HPDE6-E6E7 (cell line): ENCODE data around the gene TYK2.
"Not testable (repeated sequence)": the region's sequence is repeated elsewhere in the genome, so short reads cannot be mapped to it uniquely, and the experiment has no call there.

Experiments used
- DNase-seq: peaks from one replicate; pipeline ENCODE4 v3.0.0; 2011; ENCODE audit warnings: missing footprints; ENCODE audit errors: extremely low spot score

TYK2 gene

GRCh38 chr19:10408511-10409283, 28.3 kb upstream of the TYK2 start:
- no peak for DNase-seq

- no peak for DNase-seq
Observed at GRCh38 chr19:10407096-10407495, 26.7 kb upstream of the TYK2 start.

GRCh38 chr19:10406191-10406590, 25.8 kb upstream of the TYK2 start:
- DNase-seq, result no peak

- no peak for DNase-seq
Observed at GRCh38 chr19:10404888-10405820, 24.8 kb upstream of the TYK2 start.

GRCh38 chr19:10403137-10404021, 23.0 kb upstream of the TYK2 start, which contains the start of gene CDC37:
CDC37 (minus strand) TSS chr19:10403542; CDS start chr19:10403479, 63 bp downstream.
- DNase-seq, result peak; percentile 99

- DNase-seq, result no peak
Observed at GRCh38 chr19:10402441-10403038, 22.2 kb upstream of the TYK2 start.

GRCh38 chr19:10399878-10400277, 19.5 kb upstream of the TYK2 start:
- DNase-seq, result no peak

- not testable (repeated sequence) for DNase-seq
Observed at GRCh38 chr19:10399340-10399739, 19.0 kb upstream of the TYK2 start.

- DNase-seq, result no peak
Observed at GRCh38 chr19:10398819-10399218, 18.4 kb upstream of the TYK2 start.

- no peak for DNase-seq
Observed at GRCh38 chr19:10395917-10396316, 15.5 kb upstream of the TYK2 start.

- no peak for DNase-seq
Observed at GRCh38 chr19:10395436-10395835, 15.1 kb upstream of the TYK2 start.

GRCh38 chr19:10395003-10395402, 14.6 kb upstream of the TYK2 start:
- no peak for DNase-seq

GRCh38 chr19:10393137-10393536, 12.8 kb upstream of the TYK2 start:
- no peak for DNase-seq

GRCh38 chr19:10392120-10392519, 11.7 kb upstream of the TYK2 start:
- no peak for DNase-seq

- DNase-seq, result peak; percentile 77
Observed at GRCh38 chr19:10390652-10391286, 10.4 kb upstream of the TYK2 start.

GRCh38 chr19:10389863-10390262, 9.5 kb upstream of the TYK2 start:
- DNase-seq, result no peak

GRCh38 chr19:10388957-10389356, 8.6 kb upstream of the TYK2 start:
- no peak for DNase-seq

- DNase-seq, result no peak
Observed at GRCh38 chr19:10384580-10384979, 4.2 kb upstream of the TYK2 start.

- DNase-seq, result not testable (repeated sequence)
Observed at GRCh38 chr19:10383223-10383499, 2.8 kb upstream of the TYK2 start.

- DNase-seq, result no peak
Observed at GRCh38 chr19:10379880-10380312, 476 bp downstream of the TYK2 start.

GRCh38 chr19:10378124-10378523, 2.2 kb downstream of the TYK2 start:
- DNase-seq, result no peak
